ENCODE measurements around the gene TNP2. TPM values are rescaled to one million over a fixed set of nuclear protein-coding genes. Genes with fewer than 3 reads are reported as not detected.

Gene TNP2
- polyA plus RNA-seq, 6 donors from 2014 or later: not detected

DNA sequence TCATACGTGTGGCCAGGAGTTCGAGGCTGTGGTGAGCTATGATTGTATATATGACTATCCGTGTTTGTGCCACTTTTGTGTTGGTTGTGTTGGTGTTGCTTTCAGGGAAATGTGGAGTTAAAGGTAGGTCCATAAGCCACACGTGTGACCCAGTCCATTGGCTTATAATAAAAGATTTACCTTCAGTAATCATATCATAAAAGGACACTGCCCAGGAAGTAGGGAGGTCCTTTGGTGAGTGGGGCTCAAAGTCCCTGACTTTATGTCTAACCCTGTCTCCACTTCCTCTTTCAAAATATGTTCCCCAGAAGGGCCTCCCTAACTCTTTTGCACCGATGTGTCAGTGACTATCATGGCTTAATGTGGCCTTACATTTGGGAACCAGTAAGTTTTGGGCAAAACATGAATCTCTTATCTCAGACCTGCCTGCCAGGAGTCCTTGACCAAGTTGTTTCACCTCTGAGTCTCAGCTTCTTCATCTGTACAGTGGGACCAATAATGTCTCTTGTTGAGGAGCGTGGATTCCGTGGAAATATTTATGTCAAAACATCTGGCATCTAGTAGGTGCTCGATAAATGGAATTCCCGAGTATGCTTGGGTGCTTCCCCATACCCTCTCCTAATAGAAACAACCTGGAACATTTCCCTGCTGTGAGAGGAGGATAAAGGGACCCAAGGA is 4.8 kb downstream of the TNP2 start:
- peaks cover 0 to 4% (median 0%) of the 10 kb centered on the region in 7 donors for H3K9me3 Mint-ChIP-seq
- ATAC-seq (ENCODE audit: low read depth in 2 of 2): peak in 1 of 2 donors; percentile 51
- H3K4me1 Mint-ChIP-seq: peaks cover 14 to 30% (median 19%) of the 10 kb centered on the region in 3 donors
- H3K4me3 Mint-ChIP-seq: peak overlapping the region in 1 of 8 donors; percentile 41
- H3K27ac Mint-ChIP-seq: peak overlapping the region in 3 of 6 donors; percentile 2 to 49 (median 34)
- H3K27me3 Mint-ChIP-seq: no peaks in the 10 kb centered on the region
- H3K36me3 Mint-ChIP-seq: no peaks in the 10 kb centered on the region
- DNase-seq: no peak

DNA sequence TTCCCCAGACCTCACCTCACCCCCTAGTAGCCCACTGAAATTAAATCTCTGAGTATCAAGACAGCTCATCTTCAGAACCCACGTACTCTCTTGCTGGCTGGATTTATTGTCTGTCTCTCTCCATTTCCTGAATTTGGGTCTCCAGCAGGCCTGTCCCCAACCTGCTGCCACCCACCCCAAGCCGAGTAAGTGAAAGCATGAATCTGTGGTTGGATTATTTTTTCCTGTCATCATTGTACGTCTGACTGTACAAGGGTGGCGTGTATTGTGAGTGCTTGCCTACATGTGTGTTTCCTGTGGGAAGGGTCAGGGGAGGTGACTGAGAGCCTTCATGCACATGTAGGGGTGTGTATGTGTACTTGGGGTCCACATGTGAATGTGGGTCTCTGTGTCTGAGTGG is 5.4 kb downstream of the TNP2 start:
- DNase-seq (no peak), ATAC-seq (ENCODE audit: low read depth in 2 of 2) (peak; percentile 34 to 57)
- Mint-ChIP-seq H3K9me3 (peaks cover 0 to 4% (median 0%) of the 10 kb centered on the region in 7 donors), H3K4me3 (peak overlapping the region in 1 of 8 donors; percentile 10), H3K27me3 (no peaks in the 10 kb centered on the region), H3K36me3 (no peaks in the 10 kb centered on the region), H3K27ac (peak overlapping the region in 2 of 6 donors; percentile 4 to 49), H3K4me1 (peaks cover 19 to 35% (median 20%) of the 10 kb centered on the region in 3 donors)

DNA sequence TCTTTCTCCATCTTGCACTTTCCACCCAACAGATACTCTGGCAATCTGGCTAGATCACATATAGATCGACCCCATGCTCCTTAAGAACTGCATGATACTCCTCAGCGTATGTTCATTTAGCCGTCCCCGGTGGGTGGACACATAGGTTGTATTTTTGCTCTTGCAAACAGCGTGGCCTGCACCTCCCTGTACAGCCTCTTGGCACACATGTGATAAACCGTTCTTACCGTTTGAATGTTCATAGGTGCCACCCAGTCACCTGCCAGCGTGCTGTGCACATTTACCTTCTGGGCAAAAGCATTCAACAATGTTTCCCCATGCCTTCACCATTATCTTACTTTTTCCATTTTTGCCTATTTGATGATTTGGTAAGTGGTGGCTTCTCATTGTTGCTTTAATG is 6.2 kb downstream of the TNP2 start:
- DNase-seq: no peak
- Mint-ChIP-seq H3K4me1 (peaks cover 23 to 43% (median 27%) of the 10 kb centered on the region in 3 donors), H3K4me3 (no peak overlapping the region)

DNA sequence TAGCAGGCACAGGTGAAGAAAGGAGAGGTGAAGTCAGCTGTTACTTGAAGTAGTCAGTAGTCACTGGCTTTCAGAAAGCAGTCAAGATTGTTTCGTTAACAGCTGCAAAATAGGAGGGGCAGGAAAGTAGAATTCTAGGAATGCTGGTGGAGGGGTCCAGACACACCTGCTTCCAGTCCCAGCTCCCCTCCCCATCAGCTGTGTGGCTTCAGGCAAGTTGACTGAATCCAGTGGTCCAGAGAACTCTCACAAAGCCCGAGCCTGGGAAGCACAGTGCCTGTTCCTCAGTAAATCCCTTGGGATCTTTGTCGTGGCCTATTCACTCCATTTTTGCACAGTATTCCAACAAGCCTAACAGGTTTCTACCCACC is 8.5 kb downstream of the TNP2 start:
- Mint-ChIP-seq H3K4me1 (peaks cover 35 to 58% (median 37%) of the 10 kb centered on the region in 3 donors), H3K27ac (no peak overlapping the region)

More for the DNA sequence above, 6.2 kb downstream of the TNP2 start:
- no peaks in the 10 kb centered on the region for H3K27me3 Mint-ChIP-seq
- ATAC-seq (ENCODE audit: low read depth in 2 of 2): no peak
- H3K36me3 Mint-ChIP-seq: no peaks in the 10 kb centered on the region
- no peak overlapping the region for H3K27ac Mint-ChIP-seq
- peaks cover 0 to 1% (median 0%) of the 10 kb centered on the region in 7 donors for H3K9me3 Mint-ChIP-seq

GRCh38 chr16:11259655-11260595 is 9.2 kb downstream of the TNP2 start:
- DNase-seq (no peak), ATAC-seq (ENCODE audit: low read depth in 2 of 2) (no peak)
- no peaks in the 10 kb centered on the region for H3K27me3 Mint-ChIP-seq
- peaks cover 35 to 55% (median 37%) of the 10 kb centered on the region in 3 donors for H3K4me1 Mint-ChIP-seq
- peaks cover 0 to 1% (median 0%) of the 10 kb centered on the region in 7 donors for H3K9me3 Mint-ChIP-seq
- peak overlapping the region in 3 of 6 donors; percentile 5 to 78 (median 76) for H3K27ac Mint-ChIP-seq
- peak overlapping the region in 4 of 8 donors; percentile 0 to 80 (median 66) for H3K4me3 Mint-ChIP-seq
- no peaks in the 10 kb centered on the region for H3K36me3 Mint-ChIP-seq

More for the DNA sequence above, 8.5 kb downstream of the TNP2 start:
- peaks cover 0 to 1% (median 0%) of the 10 kb centered on the region in 7 donors for H3K9me3 Mint-ChIP-seq
- DNase-seq: no peak
- H3K36me3 Mint-ChIP-seq: no peaks in the 10 kb centered on the region
- H3K4me3 Mint-ChIP-seq: peak overlapping the region in 1 of 8 donors; percentile 0
- H3K27me3 Mint-ChIP-seq: no peaks in the 10 kb centered on the region
- ATAC-seq (ENCODE audit: low read depth in 2 of 2): no peak

DNA sequence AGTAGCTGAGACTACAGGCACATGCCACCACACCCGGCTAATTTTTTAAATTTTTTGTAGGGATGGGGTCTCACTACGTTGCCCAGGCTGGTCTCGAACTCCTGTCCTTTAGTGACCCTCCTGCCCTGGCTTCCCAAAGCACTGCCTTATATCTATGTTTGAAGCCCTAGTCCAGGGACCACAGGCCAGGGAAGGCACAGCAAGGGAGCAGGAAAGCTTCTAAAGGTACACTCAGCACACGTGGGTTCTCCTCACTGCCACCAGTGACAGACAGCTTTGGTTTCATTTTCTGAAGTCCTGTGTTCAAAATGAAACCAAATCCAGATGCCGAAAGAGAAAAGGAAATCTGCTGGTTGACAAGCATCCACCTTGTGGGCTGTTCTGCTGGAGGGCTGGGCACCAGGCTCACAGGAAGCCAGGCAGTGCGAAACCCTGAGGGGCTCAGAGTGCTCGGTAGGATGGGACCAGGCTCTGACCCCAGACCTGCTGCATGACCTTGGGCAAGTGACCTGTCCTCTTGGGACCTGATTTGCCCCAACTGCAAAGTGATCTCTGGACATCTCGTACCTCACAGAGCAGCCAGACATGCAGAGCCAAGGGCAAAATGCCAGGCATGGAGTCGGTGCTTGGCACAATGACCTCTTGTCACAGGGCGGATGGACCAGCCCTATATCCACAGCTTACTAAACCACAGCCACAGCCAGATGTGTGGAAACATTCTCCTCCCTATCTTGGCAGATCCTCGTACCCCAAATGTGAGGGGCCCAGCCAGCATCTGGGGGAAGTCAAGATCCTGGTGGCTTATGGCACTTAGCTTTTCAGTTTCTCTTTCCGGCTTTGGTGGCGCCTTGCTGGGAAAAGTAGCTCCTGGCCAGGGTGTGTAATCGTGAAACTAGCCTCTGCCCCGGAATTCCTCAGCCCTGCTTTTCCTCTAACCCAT is 10.3 kb downstream of the TNP2 start:
- H3K4me3 Mint-ChIP-seq: peak overlapping the region; percentile 40 to 99 (median 73)
- no peaks in the 10 kb centered on the region for H3K27me3 Mint-ChIP-seq
- peak overlapping the region in 3 of 6 donors; percentile 5 to 54 (median 36) for H3K27ac Mint-ChIP-seq
- DNase-seq (peak; percentile 49), ATAC-seq (ENCODE audit: low read depth in 2 of 2) (peak; percentile 5 to 15)
- H3K36me3 Mint-ChIP-seq: peaks cover 1 to 3% of the 10 kb centered on the region in 2 donors
- peaks cover 0 to 1% (median 0%) of the 10 kb centered on the region in 7 donors for H3K9me3 Mint-ChIP-seq
- H3K4me1 Mint-ChIP-seq: peaks cover 32 to 48% (median 33%) of the 10 kb centered on the region in 3 donors

DNA sequence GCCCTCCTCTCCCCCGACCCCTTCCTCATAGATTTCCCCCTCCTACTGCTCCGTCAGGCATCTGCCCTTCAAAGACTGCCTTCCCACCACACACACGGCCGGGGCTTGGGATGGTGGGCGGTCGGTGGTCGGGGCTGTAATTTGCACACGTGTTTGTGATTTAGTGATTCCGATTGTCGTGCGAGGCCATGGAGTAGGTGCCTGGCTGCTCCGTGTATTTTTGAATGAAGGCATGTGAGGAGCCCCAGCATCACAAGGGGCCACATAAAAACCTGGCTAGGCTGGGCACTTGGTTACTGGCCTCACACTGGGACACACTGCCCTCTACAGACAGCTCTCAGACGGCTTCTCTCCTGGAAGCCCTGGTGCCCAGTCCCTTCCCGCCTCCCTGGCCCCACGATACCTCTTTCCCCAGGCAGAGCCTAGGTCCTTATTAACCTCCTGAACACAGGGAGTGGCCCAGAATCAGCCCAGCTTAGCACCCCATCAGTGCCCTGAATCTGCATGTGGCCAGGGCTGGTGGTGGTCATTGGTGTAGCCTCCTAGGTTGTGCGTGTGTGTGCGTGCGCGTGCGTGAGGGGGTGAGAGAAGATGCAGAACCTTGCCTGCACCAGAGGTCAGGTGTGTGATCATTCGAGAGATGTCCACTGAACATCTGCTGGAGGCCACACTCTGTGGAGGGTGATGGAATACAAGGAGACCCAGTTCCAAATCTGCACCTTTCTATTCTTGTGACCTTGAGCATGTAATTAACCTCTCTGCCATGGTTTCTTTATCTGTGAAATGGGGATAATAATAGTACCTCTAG is 11.8 kb downstream of the TNP2 start:
- H3K4me3 Mint-ChIP-seq: peak overlapping the region; percentile 94 to 99 (median 98)
- ATAC-seq (ENCODE audit: low read depth in 2 of 2) (no peak), DNase-seq (no peak)
- peaks cover 0 to 1% (median 0%) of the 10 kb centered on the region in 7 donors for H3K9me3 Mint-ChIP-seq
- peak overlapping the region; percentile 81 to 98 (median 96) for H3K27ac Mint-ChIP-seq
- H3K4me1 Mint-ChIP-seq: peaks cover 34 to 55% (median 41%) of the 10 kb centered on the region in 3 donors
- no peaks in the 10 kb centered on the region for H3K27me3 Mint-ChIP-seq
- peaks cover 6 to 13% of the 10 kb centered on the region in 2 donors for H3K36me3 Mint-ChIP-seq

DNA sequence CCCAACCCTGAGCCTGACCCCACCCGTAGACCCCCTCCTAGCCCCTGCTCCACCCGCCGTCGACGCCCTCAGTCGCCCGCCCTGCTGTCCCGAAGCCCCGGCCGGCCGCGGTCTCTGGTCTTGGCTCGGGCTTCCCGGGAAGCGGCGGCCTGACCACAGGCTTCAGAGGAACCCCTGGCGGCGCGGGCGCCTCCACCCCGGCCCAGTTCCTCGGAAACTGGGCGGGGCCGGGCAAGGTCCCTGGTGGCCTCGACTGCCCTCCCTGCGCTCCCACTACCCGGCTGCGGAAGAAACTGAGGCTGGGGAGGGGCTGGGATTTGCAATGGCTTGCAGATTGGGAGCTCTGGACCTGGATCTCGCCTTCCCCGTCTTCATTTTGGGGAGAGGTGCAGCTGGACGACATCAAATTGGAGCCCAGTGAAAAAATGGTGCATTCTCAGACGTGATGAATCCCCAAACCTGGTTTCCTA is 12.4 kb downstream of the TNP2 start:
- Mint-ChIP-seq H3K4me1 (peaks cover 38 to 62% (median 48%) of the 10 kb centered on the region in 3 donors), H3K36me3 (peaks cover 6 to 13% of the 10 kb centered on the region in 2 donors), H3K4me3 (peak overlapping the region; percentile 94 to 99 (median 98)), H3K27ac (peak overlapping the region; percentile 97 to 99 (median 98)), H3K9me3 (peaks cover 0 to 1% (median 0%) of the 10 kb centered on the region in 7 donors), H3K27me3 (no peaks in the 10 kb centered on the region)
- ATAC-seq (ENCODE audit: low read depth in 2 of 2) (no peak), DNase-seq (no peak)

DNA sequence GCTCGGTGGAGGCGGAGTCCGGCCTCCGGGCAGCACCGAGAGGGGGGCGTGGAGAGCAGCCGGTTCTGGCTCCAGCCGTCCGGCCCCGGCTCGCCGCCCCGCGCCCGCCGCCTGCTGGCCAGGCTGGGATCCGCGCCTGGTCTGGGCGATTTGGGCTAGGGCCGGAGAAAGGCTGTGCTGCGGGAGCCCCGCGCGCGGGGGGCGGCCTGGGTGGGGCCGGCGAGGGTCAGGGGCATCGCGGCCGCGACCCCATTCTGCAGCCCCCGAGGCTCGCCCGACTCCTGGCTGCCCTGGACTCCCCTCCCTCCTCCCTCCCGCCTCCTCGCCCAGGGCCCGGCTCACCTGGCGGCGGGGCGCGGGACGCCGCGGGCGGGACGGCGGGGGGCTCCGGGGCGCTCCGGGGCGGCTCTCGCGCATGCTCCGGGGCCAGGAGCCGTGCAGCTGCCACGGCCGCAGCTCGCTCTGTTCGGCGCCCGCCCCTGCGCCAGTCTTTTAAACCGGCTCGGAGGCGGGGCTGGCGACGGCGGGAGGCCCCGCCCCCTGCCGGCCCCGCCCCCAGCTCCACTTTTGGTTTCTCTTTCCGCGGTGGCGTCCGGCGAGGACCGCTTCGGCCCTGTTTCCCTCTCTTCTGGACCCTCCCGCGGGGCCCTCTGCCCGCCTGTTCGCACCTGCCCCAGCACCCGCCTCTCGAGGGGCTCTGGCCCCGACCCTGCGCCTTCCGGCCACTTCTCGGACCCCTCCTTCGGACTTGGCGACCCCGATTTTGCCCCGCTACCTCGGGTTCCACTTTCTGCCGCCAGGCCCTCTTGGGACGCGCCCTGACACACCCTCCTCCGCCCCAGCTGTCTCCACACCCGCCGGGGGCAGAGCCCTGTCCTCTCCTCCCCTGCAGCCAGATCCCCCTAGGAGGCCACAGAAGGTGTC is 13.1 kb downstream of the TNP2 start, which contains the start of gene SOCS1:
Gene SOCS1 (minus strand): TSS at position 468 of the 924 bp plus-strand sequence. CDS start 726 bp downstream, outside the sequence.
- peak; percentile 83 for DNase-seq
- peak; percentile 66 to 72 for ATAC-seq (ENCODE audit: low read depth in 2 of 2)
- Mint-ChIP-seq H3K27me3 (no peaks in the 10 kb centered on the region), H3K4me1 (peaks cover 38 to 64% (median 48%) of the 10 kb centered on the region in 3 donors), H3K9me3 (peaks cover 0 to 1% (median 0%) of the 10 kb centered on the region in 7 donors), H3K4me3 (peak within 1 kb of the TSS; percentile 94 to 99 (median 98)), H3K36me3 (peaks cover 6 to 13% of the 10 kb centered on the region in 2 donors), H3K27ac (peak within 1 kb of the TSS; percentile 97 to 99 (median 98))

DNA sequence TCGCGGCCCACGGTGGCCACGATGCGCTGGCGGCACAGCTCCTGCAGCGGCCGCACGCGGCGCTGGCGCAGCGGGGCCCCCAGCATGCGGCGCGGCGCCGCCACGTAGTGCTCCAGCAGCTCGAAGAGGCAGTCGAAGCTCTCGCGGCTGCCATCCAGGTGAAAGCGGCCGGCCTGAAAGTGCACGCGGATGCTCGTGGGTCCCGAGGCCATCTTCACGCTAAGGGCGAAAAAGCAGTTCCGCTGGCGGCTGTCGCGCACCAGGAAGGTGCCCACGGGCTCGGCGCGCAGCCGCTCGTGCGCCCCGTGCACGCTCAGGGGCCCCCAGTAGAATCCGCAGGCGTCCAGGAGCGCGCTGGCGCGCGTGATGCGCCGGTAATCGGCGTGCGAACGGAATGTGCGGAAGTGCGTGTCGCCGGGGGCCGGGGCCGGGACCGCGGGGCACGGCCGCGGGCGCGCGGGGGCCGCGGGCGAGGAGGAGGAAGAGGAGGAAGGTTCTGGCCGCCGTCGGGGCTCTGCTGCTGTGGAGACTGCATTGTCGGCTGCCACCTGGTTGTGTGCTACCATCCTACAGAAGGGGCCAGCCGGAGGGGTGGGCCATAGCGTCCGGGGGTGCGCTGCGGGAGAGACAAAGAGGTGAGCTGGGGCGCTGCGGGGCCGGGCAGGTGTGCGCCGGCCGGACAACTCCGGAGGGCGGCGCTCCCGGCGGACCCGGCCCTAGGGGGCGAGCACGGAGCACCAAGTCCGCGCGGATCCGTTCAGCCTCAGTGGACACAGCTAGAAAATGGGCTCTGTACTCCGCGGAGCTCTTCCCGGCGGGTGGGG is 14.0 kb downstream of the TNP2 start:
- DNase-seq (peak; percentile 59), ATAC-seq (ENCODE audit: low read depth in 2 of 2) (peak; percentile 26 to 34)
- Mint-ChIP-seq H3K36me3 (peaks cover 6 to 20% of the 10 kb centered on the region in 2 donors), H3K4me3 (peak overlapping the region; percentile 83 to 95 (median 88)), H3K27me3 (no peaks in the 10 kb centered on the region), H3K4me1 (peaks cover 44 to 67% (median 48%) of the 10 kb centered on the region in 3 donors), H3K27ac (peak overlapping the region in 4 of 6 donors; percentile 65 to 94 (median 80)), H3K9me3 (peaks cover 0 to 1% (median 0%) of the 10 kb centered on the region in 7 donors)
